DND-41 (cell line): ENCODE measurements around the gene GPC3.

Source experiments
- CTCF ChIP-seq: IDR thresholded peaks from 2 replicates; pipeline ENCODE4 v1.5.1; 2012; ENCODE audit warnings: borderline replicate concordance, low read length, moderate library complexity, mild to moderate bottlenecking; ENCODE audit not compliant: poor library complexity, severe bottlenecking; ENCODE audit errors: extremely low read depth
- EZH2 ChIP-seq: IDR thresholded peaks from 3 replicates; pipeline ENCODE4 v1.6.1; 2012; ENCODE audit warnings: borderline replicate concordance, low read depth, mild to moderate bottlenecking, moderate library complexity, low read length, inconsistent platforms; ENCODE audit not compliant: severe bottlenecking

GRCh38 chrX:133846311-133846710 lies 139.1 kb downstream of the GPC3 start:
- TF ChIP-seq EZH2 (no peak), CTCF (no peak)
